ENCODE data around the gene CHEK1. TPM values are rescaled to one million over a fixed set of nuclear protein-coding genes. Genes with fewer than 3 reads are reported as not detected.

The CHEK1 gene
- polyA plus RNA-seq, 1 donor (not counting 4 experiments of a cell fraction or from before 2014, with no cell fraction given) = 38.2 TPM

DNA sequence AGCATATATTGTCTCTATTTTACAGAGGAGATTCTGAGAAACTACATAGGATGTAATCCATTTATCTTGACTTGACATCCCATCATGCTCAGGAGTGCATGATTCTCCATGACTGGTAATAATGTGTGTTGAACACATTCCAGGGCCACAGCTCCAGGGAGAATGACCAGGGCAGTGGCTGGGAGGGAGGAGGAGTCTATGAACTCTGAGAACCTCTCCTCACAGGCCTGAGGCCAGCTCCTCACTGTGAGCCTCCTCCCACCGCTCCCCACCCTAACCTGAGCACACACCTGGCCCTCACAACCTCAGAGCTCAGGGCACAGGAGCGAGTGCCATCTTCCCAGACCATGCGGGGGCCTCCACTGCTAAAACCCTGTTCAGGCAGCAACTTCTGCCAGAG is 63.7 kb downstream of the CHEK1 start:
- no peak overlapping the region for H3K9ac ChIP-seq (ENCODE audit: control insufficient read depth, extremely low read depth, insufficient read depth, low read length)
- no peak overlapping the region for H2AFZ ChIP-seq (ENCODE audit: control insufficient read depth, low read length)
- no peaks in the 10 kb centered on the region for H3K79me2 ChIP-seq (ENCODE audit: control insufficient read depth, insufficient read depth, low read length)
- dilution Hi-C loops (cut with MboI; ENCODE audit: extremely low pct_ligation_motif_present, low sequenced_read_pairs) = no loop called here
- FAIRE-seq (no peak), DNase-seq (ENCODE audit: low read depth, low spot score) (no peak)
- TF ChIP-seq EZH2 (IDR thresholded peaks at IDR 0.05; ENCODE audit: low read length) (no peak), CTCF (optimal IDR thresholded peaks at IDR 0.05 in 1 of 3, IDR thresholded peaks at IDR 0.05 in 1 of 3, conservative IDR thresholded peaks at IDR 0.05 in 1 of 3; ENCODE audit: extremely low read depth in 1 of 3, insufficient read depth in 2 of 3, low read length in 3 of 3) (no peak)
- no peak overlapping the region for H3K4me2 ChIP-seq (ENCODE audit: control insufficient read depth, extremely low read depth, insufficient read depth, low read depth, low read length)
- H3K27ac ChIP-seq (ENCODE audit: control insufficient read depth, insufficient read depth, low read length) = no peak overlapping the region
- no peaks in the 10 kb centered on the region for H3K27me3 ChIP-seq (ENCODE audit: control insufficient read depth, extremely low read depth, insufficient read depth, low read length)
- H3K36me3 ChIP-seq (ENCODE audit: control insufficient read depth in 2 of 2, extremely low read depth in 1 of 2, insufficient read depth in 2 of 2, low read length in 2 of 2) = no peaks in the 10 kb centered on the region
- H4K20me1 ChIP-seq (ENCODE audit: control insufficient read depth, extremely low read depth, insufficient read depth, low read length) = no peaks in the 10 kb centered on the region
- H3K4me3 ChIP-seq (ENCODE audit: control insufficient read depth in 2 of 3, extremely low read depth in 1 of 3, insufficient read depth in 2 of 3, low read depth in 1 of 3, low read length in 3 of 3) = no peak overlapping the region
- no peaks in the 10 kb centered on the region for H3K9me3 ChIP-seq (ENCODE audit: control insufficient read depth, low read depth, low read length)
- H3K9me1 ChIP-seq (ENCODE audit: control insufficient read depth, extremely low read depth, insufficient read depth, low read length) = no peaks in the 10 kb centered on the region
- no peaks in the 10 kb centered on the region for H3K4me1 ChIP-seq (ENCODE audit: control insufficient read depth, extremely low read depth, insufficient read depth, low read length)

DNA sequence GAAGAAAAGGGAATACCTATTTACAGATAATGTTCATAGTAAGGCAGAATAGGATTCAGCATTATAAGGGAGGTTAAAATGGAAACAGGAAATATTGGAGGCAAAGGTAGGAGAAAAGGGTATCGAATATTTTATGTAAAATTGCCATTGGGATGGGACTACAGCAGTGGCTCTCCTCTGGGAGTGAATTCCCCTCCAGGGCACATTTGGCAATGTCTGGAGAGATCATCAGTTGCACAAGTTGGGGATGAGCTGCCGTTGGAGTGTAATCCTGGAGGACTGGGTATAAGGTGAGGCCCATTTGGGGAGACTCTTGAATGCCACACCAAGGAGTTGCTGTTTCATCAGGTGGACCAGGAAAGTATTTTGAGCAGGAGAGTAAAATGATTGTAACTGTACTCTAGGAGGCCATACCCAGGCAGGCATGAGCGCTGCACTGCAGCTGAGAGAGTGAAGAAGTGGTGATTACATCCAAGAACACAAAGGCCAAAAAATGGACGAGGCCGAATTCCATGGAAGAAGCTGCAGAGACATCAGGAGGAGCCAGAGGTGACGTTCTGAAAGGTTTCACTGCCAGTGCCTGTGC is 64.4 kb downstream of the CHEK1 start:
- no peak overlapping the region for H3K4me2 ChIP-seq (ENCODE audit: control insufficient read depth, extremely low read depth, insufficient read depth, low read depth, low read length)
- no peak for FAIRE-seq
- H3K4me1 ChIP-seq (ENCODE audit: control insufficient read depth, extremely low read depth, insufficient read depth, low read length) = no peaks in the 10 kb centered on the region
- H3K27ac ChIP-seq (ENCODE audit: control insufficient read depth, insufficient read depth, low read length) = no peak overlapping the region
- no peak overlapping the region for H3K4me3 ChIP-seq (ENCODE audit: control insufficient read depth in 2 of 3, extremely low read depth in 1 of 3, insufficient read depth in 2 of 3, low read depth in 1 of 3, low read length in 3 of 3)
- H3K9me1 ChIP-seq (ENCODE audit: control insufficient read depth, extremely low read depth, insufficient read depth, low read length) = no peaks in the 10 kb centered on the region
- H4K20me1 ChIP-seq (ENCODE audit: control insufficient read depth, extremely low read depth, insufficient read depth, low read length) = no peaks in the 10 kb centered on the region
- TF ChIP-seq EZH2 (IDR thresholded peaks at IDR 0.05; ENCODE audit: low read length) = no peak
- TF ChIP-seq CTCF (optimal IDR thresholded peaks at IDR 0.05 in 1 of 3, IDR thresholded peaks at IDR 0.05 in 1 of 3, conservative IDR thresholded peaks at IDR 0.05 in 1 of 3; ENCODE audit: extremely low read depth in 1 of 3, insufficient read depth in 2 of 3, low read length in 3 of 3) = no peak
- dilution Hi-C loops (cut with MboI; ENCODE audit: extremely low pct_ligation_motif_present, low sequenced_read_pairs) = no loop called here
- no peak for DNase-seq (ENCODE audit: low read depth, low spot score)
- H3K36me3 ChIP-seq (ENCODE audit: control insufficient read depth in 2 of 2, extremely low read depth in 1 of 2, insufficient read depth in 2 of 2, low read length in 2 of 2) = no peaks in the 10 kb centered on the region
- H3K9me3 ChIP-seq (ENCODE audit: control insufficient read depth, low read depth, low read length) = no peaks in the 10 kb centered on the region
- H3K79me2 ChIP-seq (ENCODE audit: control insufficient read depth, insufficient read depth, low read length) = no peaks in the 10 kb centered on the region
- no peak overlapping the region for H2AFZ ChIP-seq (ENCODE audit: control insufficient read depth, low read length)
- H3K27me3 ChIP-seq (ENCODE audit: control insufficient read depth, extremely low read depth, insufficient read depth, low read length) = no peaks in the 10 kb centered on the region
- H3K9ac ChIP-seq (ENCODE audit: control insufficient read depth, extremely low read depth, insufficient read depth, low read length) = no peak overlapping the region

Data from keratinocyte (primary cell).